NB4 (cell line): ENCODE measurements around the gene SPX.

Source experiments
- CTCF ChIP-seq: IDR thresholded peaks from one replicate; pipeline ENCODE4 v1.5.1; 2012; ENCODE audit warnings: low read depth, low read length
- MAX ChIP-seq: IDR thresholded peaks from 2 replicates; pipeline ENCODE4 v1.6.1; 2011; ENCODE audit warnings: low read depth, low read length
- MYC ChIP-seq: IDR thresholded peaks from 2 replicates; pipeline ENCODE4 v1.6.1; 2011; ENCODE audit warnings: low read depth, low read length
- POLR2A ChIP-seq: IDR thresholded peaks from 2 replicates; pipeline ENCODE4 v1.6.1; 2011; ENCODE audit warnings: mild to moderate bottlenecking; ENCODE audit not compliant: insufficient read length; ENCODE audit errors: extremely low read depth

GRCh38 chr12:21573733-21574358, 47.8 kb downstream of the SPX start:
- TF ChIP-seq CTCF (no peak), POLR2A (no peak), MAX (no peak), MYC (no peak)
